ENCODE results near the gene PLXNB3.

The PLXNB3 gene

GRCh38 chrX:153818571-153819383 lies 54.7 kb downstream of the PLXNB3 start:
- peak; percentile 50 for DNase-seq

- DNase-seq = peak; percentile 17
Measured at GRCh38 chrX:153819384-153820040, 55.5 kb downstream of the PLXNB3 start.

- no peak for DNase-seq
Measured at GRCh38 chrX:153820601-153821000, 56.6 kb downstream of the PLXNB3 start.

- no peak for DNase-seq
Measured at GRCh38 chrX:153821066-153821465, 57.0 kb downstream of the PLXNB3 start.

- DNase-seq = no peak
Measured at GRCh38 chrX:153824348-153824747, 60.3 kb downstream of the PLXNB3 start.

GRCh38 chrX:153825042-153825441 lies 61.0 kb downstream of the PLXNB3 start:
- no peak for DNase-seq
